COLO668 (cell line): ENCODE measurements around the gene SYT17.

Experiments
- DNase-seq: peaks from one replicate; lab custom pipeline; 2025; ENCODE audit not compliant: unreplicated experiment; lab: John Stamatoyannopoulos, UW

Gene SYT17

GRCh38 chr16:19242186-19242585 lies 74.1 kb downstream of the SYT17 start:
- DNase-seq = no peak

- peak; percentile 15 for DNase-seq
Measured at GRCh38 chr16:19242987-19243575, 75.0 kb downstream of the SYT17 start.

DNA sequence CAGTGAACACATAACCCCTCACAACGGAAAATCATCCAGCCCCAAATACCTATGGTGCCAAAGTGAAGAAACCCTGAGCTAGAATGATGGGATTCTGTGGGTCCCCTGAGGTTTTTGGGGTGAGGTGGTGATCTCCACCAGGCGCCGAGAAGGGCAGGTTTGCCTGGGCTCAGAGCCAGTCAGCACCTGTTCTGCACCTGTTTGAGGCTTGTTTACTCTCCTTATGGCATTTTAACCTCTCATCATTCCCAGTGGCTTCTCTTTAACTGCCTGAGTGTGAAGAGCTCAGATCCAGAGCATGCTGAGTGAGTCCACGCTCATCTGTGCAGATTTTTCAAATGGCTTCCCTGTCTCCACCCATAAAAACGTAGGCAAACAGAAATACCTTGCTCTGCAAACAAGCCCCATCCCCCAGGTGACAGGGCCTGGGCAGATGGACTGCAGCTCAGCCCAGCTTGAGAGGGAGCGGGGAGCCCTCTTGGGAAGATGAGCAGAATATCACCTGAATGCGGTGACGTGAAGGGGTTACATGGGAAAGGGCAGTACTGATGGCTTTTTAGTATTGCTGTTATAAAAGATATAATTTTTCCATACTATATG lies 77.4 kb downstream of the SYT17 start:
- peak; percentile 90 for DNase-seq

DNA sequence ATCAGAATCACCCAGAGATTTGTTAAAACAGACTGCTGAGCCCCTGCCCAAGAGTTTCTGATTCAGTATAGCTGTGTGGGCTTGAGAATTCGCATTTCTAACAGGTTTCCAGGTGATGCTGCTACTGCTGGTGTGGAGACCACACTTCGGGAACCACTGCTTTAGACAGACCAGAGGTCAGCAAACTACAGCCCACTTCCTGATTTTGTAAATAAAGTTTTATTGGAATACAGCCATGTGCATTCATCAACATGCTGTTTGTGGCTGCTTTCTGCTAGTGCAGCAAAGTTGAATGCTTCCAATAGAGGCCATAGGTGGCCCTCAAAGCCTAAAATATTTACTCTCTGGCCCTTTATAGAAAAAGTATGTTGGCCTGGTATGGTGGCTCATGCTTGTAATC lies 84.9 kb downstream of the SYT17 start:
- DNase-seq = no peak

DNA sequence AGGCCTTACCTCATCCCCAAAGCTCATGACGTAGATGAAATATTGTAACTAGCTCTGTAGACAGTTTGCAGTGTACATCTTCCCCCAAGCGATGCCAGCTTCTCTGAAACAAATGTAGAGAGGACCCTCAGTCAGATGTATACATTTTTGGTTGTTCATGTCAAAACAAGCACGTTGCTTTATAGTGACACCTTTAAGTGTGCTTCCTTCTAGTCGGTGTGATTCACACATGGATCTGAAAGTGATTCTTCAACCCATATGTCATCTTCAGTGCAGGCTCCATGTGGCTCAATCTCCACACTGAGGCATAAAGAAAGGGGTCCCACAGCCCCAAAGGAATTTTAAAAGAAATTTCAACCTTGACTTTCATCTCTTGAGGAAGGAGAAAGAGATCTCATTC lies 86.6 kb downstream of the SYT17 start:
- DNase-seq = no peak

- no peak for DNase-seq
Measured at GRCh38 chr16:19264123-19264673, 96.2 kb downstream of the SYT17 start.

DNA sequence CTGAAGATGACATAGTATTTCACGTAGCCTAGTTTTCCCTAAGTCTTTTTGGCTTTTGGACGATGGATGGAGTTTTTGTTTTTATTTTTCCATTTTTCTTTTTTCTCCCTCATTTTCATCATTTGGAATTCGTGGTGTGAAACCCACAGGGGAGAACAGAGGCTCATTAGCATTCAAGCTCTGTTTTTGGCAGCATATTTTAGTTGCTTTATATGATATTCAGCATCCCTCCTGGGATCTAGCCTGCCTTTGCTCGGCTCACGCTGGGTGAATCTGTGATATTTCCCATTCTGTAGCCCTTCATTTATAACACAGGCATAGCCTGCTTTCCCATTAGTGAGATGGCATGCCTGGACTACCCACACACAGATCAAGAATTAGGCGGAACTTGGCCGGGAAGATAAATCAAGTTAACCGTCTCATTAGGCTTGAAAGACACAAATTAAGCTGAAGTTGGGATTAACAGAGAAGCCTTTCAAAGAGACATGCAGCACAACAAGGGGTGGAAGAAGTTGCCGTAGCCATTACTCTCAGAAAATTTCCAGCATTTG lies 97.4 kb downstream of the SYT17 start:
- no peak for DNase-seq

DNA sequence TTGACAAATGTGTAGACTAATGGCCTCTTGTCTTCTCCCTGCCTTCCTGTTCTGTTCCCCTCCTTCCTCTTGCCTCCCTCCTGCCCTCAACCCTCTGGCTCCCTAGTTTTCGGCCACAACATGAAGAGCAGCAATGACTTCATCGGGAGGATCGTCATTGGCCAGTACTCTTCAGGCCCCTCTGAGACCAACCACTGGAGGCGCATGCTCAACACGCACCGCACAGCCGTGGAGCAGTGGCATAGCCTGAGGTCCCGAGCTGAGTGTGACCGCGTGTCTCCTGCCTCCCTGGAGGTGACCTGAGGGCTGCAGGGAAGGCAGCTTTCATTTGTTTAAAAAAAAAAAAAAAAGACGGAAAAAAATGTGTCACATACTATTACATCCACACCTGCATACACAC lies 98.7 kb downstream of the SYT17 start:
- DNase-seq = no peak

DNA sequence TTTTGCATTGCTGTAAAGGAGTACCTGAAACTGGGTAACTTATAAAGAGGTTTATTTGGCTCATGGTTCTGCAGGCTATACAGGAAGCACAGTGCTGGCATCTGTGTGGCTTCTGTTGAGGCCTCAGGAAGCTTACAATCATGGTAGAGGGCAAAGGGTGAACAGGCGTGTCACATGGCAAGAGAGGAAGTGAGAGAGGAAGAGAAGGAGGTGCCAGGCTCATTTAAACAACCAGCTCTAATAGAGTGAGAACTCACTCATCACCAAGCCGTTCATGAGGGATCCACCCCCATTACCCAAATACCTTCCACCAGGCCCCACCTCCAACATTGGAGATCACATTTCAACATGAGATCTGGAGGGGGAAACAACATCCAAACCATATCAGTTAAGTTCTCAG lies 101.1 kb downstream of the SYT17 start:
- DNase-seq = no peak

DNA sequence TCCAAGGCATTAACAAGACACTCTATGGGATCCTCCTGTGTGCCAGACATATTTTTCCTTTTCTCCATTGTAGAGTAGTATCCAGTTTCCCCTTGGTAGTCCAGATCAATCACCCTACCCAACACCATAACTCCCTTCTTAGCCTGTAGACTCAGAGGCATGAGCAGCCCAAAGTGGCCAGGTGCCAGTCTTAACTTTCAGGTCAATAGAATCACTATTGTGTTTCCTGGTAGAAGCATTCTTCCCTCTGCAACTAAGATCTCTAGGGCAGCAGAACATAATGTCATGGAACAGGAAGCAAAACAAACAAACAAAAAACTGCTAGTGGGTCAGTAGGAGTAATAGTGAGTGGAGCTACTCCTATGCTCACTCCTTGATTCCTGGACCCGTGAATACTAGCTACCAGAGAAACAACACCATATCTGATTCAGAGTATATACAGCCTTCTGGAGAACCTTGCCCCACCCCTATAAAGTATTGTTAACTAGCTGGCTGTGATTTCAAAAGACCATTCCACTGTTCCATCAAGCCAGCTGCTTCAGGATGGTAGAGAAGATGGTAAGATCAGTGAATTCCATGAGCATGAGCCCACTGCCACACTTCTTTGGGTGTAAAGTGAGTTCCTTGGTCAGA lies 106.2 kb downstream of the SYT17 start:
- no peak for DNase-seq

DNA sequence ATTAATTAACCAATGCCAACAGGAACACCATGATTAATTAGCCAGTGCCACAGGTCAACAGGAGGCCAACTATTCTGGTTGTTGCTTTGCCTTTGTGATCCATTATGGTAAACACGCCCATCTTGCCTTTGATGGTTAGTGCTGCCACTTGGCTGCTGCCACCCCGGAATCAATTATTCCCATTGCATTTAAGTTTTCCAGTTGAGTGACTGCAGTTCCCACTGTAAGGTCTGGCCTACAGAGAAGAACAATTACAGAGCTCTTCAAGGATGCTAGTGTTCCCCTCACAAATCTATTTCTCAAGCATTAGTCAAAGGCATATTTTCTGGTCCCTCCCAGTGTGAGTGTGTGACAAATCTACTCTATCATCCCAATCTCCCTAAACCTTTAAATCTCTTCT lies 110.4 kb downstream of the SYT17 start:
- DNase-seq = no peak

- no peak for DNase-seq
Measured at GRCh38 chr16:19281246-19281645, 113.2 kb downstream of the SYT17 start.

DNA sequence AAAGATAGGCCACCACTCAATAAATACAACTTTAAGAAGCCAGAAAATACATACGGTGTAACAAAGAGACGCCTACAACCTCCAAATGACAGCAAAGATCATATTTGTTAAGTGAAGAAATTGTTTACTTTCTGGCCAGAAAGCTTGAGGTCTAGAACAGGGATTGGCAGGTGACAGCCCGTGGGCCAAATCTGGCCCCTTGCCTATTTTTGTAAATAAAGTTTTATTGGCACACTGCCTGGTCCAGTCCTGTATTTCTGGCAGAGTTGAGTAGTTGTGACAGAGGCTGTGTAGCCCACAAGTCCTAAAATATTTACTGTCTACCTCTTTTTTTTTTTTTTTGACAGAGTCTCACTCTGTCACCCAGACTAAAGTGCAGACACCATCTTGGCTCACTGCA lies 114.1 kb downstream of the SYT17 start:
- DNase-seq = no peak

DNA sequence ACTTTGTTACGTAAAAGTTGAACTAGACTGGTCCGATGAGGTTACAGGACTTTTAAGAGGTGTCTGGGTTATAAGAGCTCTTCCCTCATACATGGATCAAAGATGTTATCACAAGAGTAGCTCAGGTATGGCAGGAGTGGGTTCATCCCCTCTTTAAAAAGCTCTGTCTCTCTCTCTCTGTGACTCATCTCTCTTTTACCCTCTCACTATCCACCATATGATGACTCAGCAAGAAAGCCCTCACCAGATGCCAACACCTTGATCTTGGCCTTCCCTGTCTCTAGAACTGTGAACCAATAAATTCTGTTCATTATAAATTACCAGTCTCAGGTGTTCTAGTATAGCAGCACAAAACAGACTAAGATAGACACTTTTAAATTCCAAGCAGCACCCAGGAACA lies 115.6 kb downstream of the SYT17 start:
- DNase-seq = no peak

DNA sequence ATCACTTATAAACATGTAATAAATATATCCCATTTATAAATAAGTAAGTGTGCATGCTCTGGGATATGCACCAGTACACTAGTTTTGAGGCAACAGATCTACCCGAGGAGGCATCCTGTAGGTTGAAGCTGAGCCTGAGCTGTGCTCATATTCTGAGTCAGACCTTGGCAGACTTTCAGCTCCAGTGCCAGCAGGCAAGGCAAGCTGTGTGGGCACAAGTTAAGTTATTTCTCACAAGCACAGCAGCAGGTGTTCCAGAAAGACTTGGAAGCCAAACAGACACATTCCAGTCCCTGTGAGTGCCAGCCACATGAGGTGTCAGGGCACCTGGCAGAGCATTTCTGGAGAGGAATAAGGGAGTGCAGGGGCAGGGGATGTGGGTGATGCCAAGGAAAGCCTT lies 116.2 kb downstream of the SYT17 start:
- no peak for DNase-seq

DNA sequence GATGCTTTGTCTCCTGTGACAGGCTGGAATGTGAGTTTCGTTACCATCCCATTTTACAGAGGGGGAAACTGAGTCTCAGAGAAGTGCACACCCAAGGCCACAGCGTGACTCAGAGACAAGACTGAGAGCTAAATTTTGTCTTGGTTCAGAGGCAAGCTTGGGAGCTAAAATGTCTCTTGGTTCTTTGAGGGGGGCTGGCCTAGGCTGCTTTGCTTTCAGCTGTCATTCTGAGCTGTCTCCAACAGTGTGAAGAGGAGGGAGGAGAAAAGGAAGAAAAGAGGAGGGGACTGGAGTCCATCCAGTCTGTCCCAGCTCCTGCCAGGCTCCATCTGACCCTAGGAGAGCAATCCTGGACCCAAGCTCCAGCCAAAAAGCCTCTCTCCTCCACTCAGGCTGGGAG lies 117.4 kb downstream of the SYT17 start, which contains the start of gene CLEC19A:
CLEC19A (plus strand) TSS at position 301 of the 400 bp plus-strand sequence. CDS start 121 bp downstream, outside the sequence.
- DNase-seq = no peak

- DNase-seq = no peak
Measured at GRCh38 chr16:19286827-19287226, 118.8 kb downstream of the SYT17 start.

GRCh38 chr16:19287241-19287640 lies 119.2 kb downstream of the SYT17 start:
- no peak for DNase-seq

- DNase-seq = no peak
Measured at GRCh38 chr16:19288872-19289799, 121.1 kb downstream of the SYT17 start.

DNA sequence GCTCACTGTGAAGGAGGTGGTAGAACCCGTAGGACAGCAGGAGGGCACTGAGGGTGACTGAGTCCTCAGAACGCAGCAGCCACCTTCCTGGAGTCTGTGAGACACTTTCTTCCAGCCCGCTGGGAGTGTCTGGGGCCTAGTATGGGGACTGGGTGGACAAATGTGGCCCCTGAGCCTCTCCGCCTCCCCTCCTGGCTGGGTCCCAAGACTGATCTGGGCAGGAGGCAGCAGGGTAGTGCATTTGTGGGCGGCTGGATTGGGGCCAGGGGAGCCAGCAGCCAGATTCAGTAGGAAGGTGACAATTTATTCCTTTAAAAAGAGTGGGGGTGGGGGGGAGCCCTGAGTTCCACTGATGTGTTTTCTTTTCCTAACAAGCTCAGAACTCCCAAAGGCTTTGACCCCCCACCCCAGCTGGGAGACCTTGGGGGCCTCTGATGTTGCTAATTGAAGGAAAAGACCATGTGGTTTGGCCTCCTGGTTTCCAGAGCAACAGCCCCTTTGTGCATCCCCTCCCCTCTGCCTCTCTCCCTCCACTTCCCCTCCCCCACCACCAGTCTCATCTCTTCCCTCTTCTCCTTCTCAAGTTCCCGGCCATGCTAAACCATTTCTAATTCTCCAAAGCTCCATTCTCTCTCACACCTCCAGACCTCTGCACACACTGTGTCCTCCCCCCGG lies 121.9 kb downstream of the SYT17 start:
- DNase-seq = no peak
